ENCODE data around the gene MINDY4. TPM values are rescaled to one million over a fixed set of nuclear protein-coding genes. Genes with fewer than 3 reads are reported as not detected.

MINDY4 gene
- total RNA-seq, 1 experiment from 2014 or later: 1.5 TPM

- Histone ChIP-seq H3K4me2 (ENCODE audit: low read depth, low read length, poor library complexity, severe bottlenecking) (no peak overlapping the region), H3K27ac (ENCODE audit: low read length) (no peak overlapping the region), H3K9ac (ENCODE audit: low read length) (no peak overlapping the region), H3K4me3 (ENCODE audit: low read length) (no peak overlapping the region), H3K9me2 (replicated peaks; ENCODE audit: insufficient read depth, low read length) (no peaks in the 10 kb centered on the region), H3K27me3 (ENCODE audit: low read length) (no peaks in the 10 kb centered on the region), H2AFZ (ENCODE audit: low read length) (no peak overlapping the region), H3K9me3 (ENCODE audit: low read length) (no peaks in the 10 kb centered on the region), H3K79me2 (ENCODE audit: low read length) (no peaks in the 10 kb centered on the region), H3K4me1 (ENCODE audit: low read length) (peaks cover 17% of the 10 kb centered on the region), H3K36me3 (ENCODE audit: insufficient read depth, low read length) (no peaks in the 10 kb centered on the region), H4K20me1 (ENCODE audit: insufficient read depth, low read depth, low read length) (no peaks in the 10 kb centered on the region)
- DNase-seq: no peak
Observed at GRCh38 chr7:30841025-30841735, 70.0 kb downstream of the MINDY4 start.

- Histone ChIP-seq H3K9me3 (ENCODE audit: low read length) (no peaks in the 10 kb centered on the region), H3K9ac (ENCODE audit: low read length) (no peak overlapping the region)
- DNase-seq: no peak
Observed at GRCh38 chr7:30841801-30842541, 70.8 kb downstream of the MINDY4 start.

GRCh38 chr7:30842542-30843451 is 71.6 kb downstream of the MINDY4 start:
- Histone ChIP-seq H3K79me2 (ENCODE audit: low read length) (no peaks in the 10 kb centered on the region), H3K9me2 (replicated peaks; ENCODE audit: insufficient read depth, low read length) (no peaks in the 10 kb centered on the region), H4K20me1 (ENCODE audit: insufficient read depth, low read depth, low read length) (no peaks in the 10 kb centered on the region), H3K27ac (ENCODE audit: low read length) (no peak overlapping the region), H3K4me3 (ENCODE audit: low read length) (no peak overlapping the region), H3K9me3 (ENCODE audit: low read length) (no peaks in the 10 kb centered on the region), H3K4me2 (ENCODE audit: low read depth, low read length, poor library complexity, severe bottlenecking) (no peak overlapping the region), H3K27me3 (ENCODE audit: low read length) (no peaks in the 10 kb centered on the region), H3K4me1 (ENCODE audit: low read length) (peaks cover 17% of the 10 kb centered on the region), H3K9ac (ENCODE audit: low read length) (no peak overlapping the region), H3K36me3 (ENCODE audit: insufficient read depth, low read length) (no peaks in the 10 kb centered on the region), H2AFZ (ENCODE audit: low read length) (no peak overlapping the region)
- DNase-seq: no peak

More at GRCh38 chr7:30841801-30842541, 70.8 kb downstream of the MINDY4 start:
- peaks cover 17% of the 10 kb centered on the region for H3K4me1 ChIP-seq (ENCODE audit: low read length)
- no peaks in the 10 kb centered on the region for H3K9me2 ChIP-seq (replicated peaks; ENCODE audit: insufficient read depth, low read length)
- no peaks in the 10 kb centered on the region for H3K27me3 ChIP-seq (ENCODE audit: low read length)
- H3K79me2 ChIP-seq (ENCODE audit: low read length): no peaks in the 10 kb centered on the region
- H4K20me1 ChIP-seq (ENCODE audit: insufficient read depth, low read depth, low read length): no peaks in the 10 kb centered on the region
- H3K27ac ChIP-seq (ENCODE audit: low read length): no peak overlapping the region
- no peak overlapping the region for H3K4me2 ChIP-seq (ENCODE audit: low read depth, low read length, poor library complexity, severe bottlenecking)
- no peaks in the 10 kb centered on the region for H3K36me3 ChIP-seq (ENCODE audit: insufficient read depth, low read length)
- H3K4me3 ChIP-seq (ENCODE audit: low read length): no peak overlapping the region
- no peak overlapping the region for H2AFZ ChIP-seq (ENCODE audit: low read length)

- H4K20me1 ChIP-seq (ENCODE audit: insufficient read depth, low read depth, low read length): no peaks in the 10 kb centered on the region; the same call in 1 of the 2 replicates
- no peak overlapping the region for H3K4me2 ChIP-seq (ENCODE audit: low read depth, low read length, poor library complexity, severe bottlenecking)
- H3K27ac ChIP-seq (ENCODE audit: low read length): no peak overlapping the region
- H3K4me3 ChIP-seq (ENCODE audit: low read length): no peak overlapping the region
- no peaks in the 10 kb centered on the region for H3K9me3 ChIP-seq (ENCODE audit: low read length)
- no peak overlapping the region for H3K9ac ChIP-seq (ENCODE audit: low read length)
- no peaks in the 10 kb centered on the region for H3K9me2 ChIP-seq (replicated peaks; ENCODE audit: insufficient read depth, low read length)
- no peak overlapping the region for H2AFZ ChIP-seq (ENCODE audit: low read length)
- H3K27me3 ChIP-seq (ENCODE audit: low read length): no peaks in the 10 kb centered on the region
- no peaks in the 10 kb centered on the region for H3K79me2 ChIP-seq (ENCODE audit: low read length)
- no peak for DNase-seq
- peaks cover 17% of the 10 kb centered on the region for H3K4me1 ChIP-seq (ENCODE audit: low read length)
- H3K36me3 ChIP-seq (ENCODE audit: insufficient read depth, low read length): no peaks in the 10 kb centered on the region
Observed at GRCh38 chr7:30843741-30844482, 72.7 kb downstream of the MINDY4 start.

- Histone ChIP-seq H2AFZ (ENCODE audit: low read length) (no peak overlapping the region), H3K4me1 (ENCODE audit: low read length) (peaks cover 17% of the 10 kb centered on the region), H3K27me3 (ENCODE audit: low read length) (no peaks in the 10 kb centered on the region), H3K27ac (ENCODE audit: low read length) (no peak overlapping the region), H4K20me1 (ENCODE audit: insufficient read depth, low read depth, low read length) (no peaks in the 10 kb centered on the region; the same call in 1 of the 2 replicates), H3K9me3 (ENCODE audit: low read length) (no peaks in the 10 kb centered on the region), H3K4me2 (ENCODE audit: low read depth, low read length, poor library complexity, severe bottlenecking) (no peak overlapping the region), H3K79me2 (ENCODE audit: low read length) (no peaks in the 10 kb centered on the region), H3K9ac (ENCODE audit: low read length) (no peak overlapping the region), H3K4me3 (ENCODE audit: low read length) (no peak overlapping the region), H3K9me2 (replicated peaks; ENCODE audit: insufficient read depth, low read length) (no peaks in the 10 kb centered on the region), H3K36me3 (ENCODE audit: insufficient read depth, low read length) (no peaks in the 10 kb centered on the region)
- no peak for DNase-seq
Observed at GRCh38 chr7:30844483-30844874, 73.3 kb downstream of the MINDY4 start.

GRCh38 chr7:30844916-30845315 is 73.7 kb downstream of the MINDY4 start:
- no peak overlapping the region for H3K4me2 ChIP-seq (ENCODE audit: low read depth, low read length, poor library complexity, severe bottlenecking)
- H3K79me2 ChIP-seq (ENCODE audit: low read length): no peaks in the 10 kb centered on the region
- no peak overlapping the region for H3K4me3 ChIP-seq (ENCODE audit: low read length)
- no peaks in the 10 kb centered on the region for H3K27me3 ChIP-seq (ENCODE audit: low read length)
- H3K36me3 ChIP-seq (ENCODE audit: insufficient read depth, low read length): no peaks in the 10 kb centered on the region
- H3K4me1 ChIP-seq (ENCODE audit: low read length): peaks cover 17% of the 10 kb centered on the region
- H4K20me1 ChIP-seq (ENCODE audit: insufficient read depth, low read depth, low read length): no peaks in the 10 kb centered on the region; the same call in 1 of the 2 replicates
- H3K9me2 ChIP-seq (replicated peaks; ENCODE audit: insufficient read depth, low read length): no peaks in the 10 kb centered on the region
- no peak overlapping the region for H2AFZ ChIP-seq (ENCODE audit: low read length)
- no peak overlapping the region for H3K27ac ChIP-seq (ENCODE audit: low read length)
- no peak overlapping the region for H3K9ac ChIP-seq (ENCODE audit: low read length)
- no peak for DNase-seq
- H3K9me3 ChIP-seq (ENCODE audit: low read length): no peaks in the 10 kb centered on the region

GRCh38 chr7:30845426-30846135 is 74.4 kb downstream of the MINDY4 start:
- no peaks in the 10 kb centered on the region for H3K9me3 ChIP-seq (ENCODE audit: low read length)
- H3K4me1 ChIP-seq (ENCODE audit: low read length): peaks cover 17% of the 10 kb centered on the region
- no peaks in the 10 kb centered on the region; the same call in 1 of the 2 replicates for H4K20me1 ChIP-seq (ENCODE audit: insufficient read depth, low read depth, low read length)
- no peaks in the 10 kb centered on the region for H3K79me2 ChIP-seq (ENCODE audit: low read length)
- no peaks in the 10 kb centered on the region for H3K9me2 ChIP-seq (replicated peaks; ENCODE audit: insufficient read depth, low read length)
- H3K27ac ChIP-seq (ENCODE audit: low read length): no peak overlapping the region
- no peaks in the 10 kb centered on the region for H3K36me3 ChIP-seq (ENCODE audit: insufficient read depth, low read length)
- H3K9ac ChIP-seq (ENCODE audit: low read length): no peak overlapping the region
- DNase-seq: no peak
- no peak overlapping the region for H2AFZ ChIP-seq (ENCODE audit: low read length)
- H3K4me3 ChIP-seq (ENCODE audit: low read length): no peak overlapping the region
- no peak overlapping the region for H3K4me2 ChIP-seq (ENCODE audit: low read depth, low read length, poor library complexity, severe bottlenecking)
- H3K27me3 ChIP-seq (ENCODE audit: low read length): no peaks in the 10 kb centered on the region

All from Karpas-422 (cell line).